WTC11 (cell line): ENCODE results near the gene ATP10D.

Source experiments
- ATF2 ChIP-seq: sonication (generic); formaldehyde crosslinking; IDR thresholded peaks from 2 replicates; pipeline ENCODE4 v1.8.1; 2022; ENCODE audit warnings: low read depth, missing genetic modification reagents, borderline replicate concordance
- CTCF ChIP-seq: fragments of 200-600 bp; IDR thresholded peaks from 2 replicates; pipeline ENCODE4 v1.8.0; 2022; ENCODE audit warnings: antibody characterized with exemption
- E2F5 ChIP-seq: sonication (generic); formaldehyde crosslinking; IDR thresholded peaks from 2 replicates; pipeline ENCODE4 v1.8.1; 2022; ENCODE audit warnings: mild to moderate bottlenecking, moderate library complexity, missing genetic modification reagents
- ELF4 ChIP-seq: sonication (generic); formaldehyde crosslinking; IDR thresholded peaks from 2 replicates; pipeline ENCODE4 v1.8.1; 2022; ENCODE audit warnings: low read depth, mild to moderate bottlenecking, moderate library complexity, missing genetic modification reagents
- FOXP1 ChIP-seq: sonication (generic); formaldehyde crosslinking; IDR thresholded peaks from 2 replicates; pipeline ENCODE4 v1.8.0; 2022; ENCODE audit warnings: missing genetic modification reagents, mild to moderate bottlenecking, moderate library complexity, borderline replicate concordance
- FOXP4 ChIP-seq: sonication (generic); formaldehyde crosslinking; IDR thresholded peaks from 2 replicates; pipeline ENCODE4 v1.8.0; 2022; ENCODE audit warnings: mild to moderate bottlenecking, missing genetic modification reagents
- MLX ChIP-seq: sonication (generic); formaldehyde crosslinking; IDR thresholded peaks from 2 replicates; pipeline ENCODE4 v1.8.1; 2023; ENCODE audit warnings: mild to moderate bottlenecking, missing genetic modification reagents, moderate library complexity
- NFYB ChIP-seq: sonication (generic); formaldehyde crosslinking; conservative IDR thresholded peaks from 2 replicates; pipeline ENCODE4 v1.8.0; 2022; ENCODE audit warnings: low read depth, missing genetic modification reagents
- SP1 ChIP-seq: sonication (generic); formaldehyde crosslinking; conservative IDR thresholded peaks from 2 replicates; pipeline ENCODE4 v1.8.1; 2022; ENCODE audit warnings: missing genetic modification reagents
- STAT6 ChIP-seq: sonication (generic); formaldehyde crosslinking; conservative IDR thresholded peaks from 2 replicates; pipeline ENCODE4 v1.8.1; 2023; ENCODE audit warnings: mild to moderate bottlenecking, low read depth, missing genetic modification reagents, moderate library complexity
- TEAD1 ChIP-seq: sonication (generic); formaldehyde crosslinking; IDR thresholded peaks from 2 replicates; pipeline ENCODE4 v1.8.0; 2022; ENCODE audit warnings: mild to moderate bottlenecking, missing genetic modification reagents
- ZNF281 ChIP-seq: sonication (generic); formaldehyde crosslinking; IDR thresholded peaks from 2 replicates; pipeline ENCODE4 v1.8.0; 2023; ENCODE audit warnings: mild to moderate bottlenecking, missing genetic modification reagents
- ZNF416 ChIP-seq: fragments of 250-450 bp; sonication (Bioruptor Pico); IDR thresholded peaks from 2 replicates; pipeline ENCODE4 v1.9.0; 2021; ENCODE audit warnings: mild to moderate bottlenecking, inconsistent platforms
- ZNF512 ChIP-seq: sonication (generic); formaldehyde crosslinking; IDR thresholded peaks from 2 replicates; pipeline ENCODE4 v1.8.1; 2022; ENCODE audit warnings: missing genetic modification reagents, borderline replicate concordance

GRCh38 chr4:47510506-47511143 is 25.6 kb downstream of the ATP10D start:
- no peak for TF ChIP-seq STAT6 (CRISPR knock-in tag)
- TF ChIP-seq MLX (CRISPR knock-in tag), result no peak
- no peak for TF ChIP-seq FOXP4 (CRISPR knock-in tag)
- no peak for TF ChIP-seq CTCF
- TF ChIP-seq SP1 (CRISPR knock-in tag), result no peak
- no peak for TF ChIP-seq ZNF281 (CRISPR knock-in tag)
- TF ChIP-seq FOXP1 (CRISPR knock-in tag), result no peak
- no peak for TF ChIP-seq TEAD1 (CRISPR knock-in tag)
- TF ChIP-seq NFYB (CRISPR knock-in tag), result no peak
- TF ChIP-seq E2F5 (CRISPR knock-in tag), result no peak
- no peak for TF ChIP-seq ATF2
- no peak for TF ChIP-seq ZNF512 (CRISPR knock-in tag)
- TF ChIP-seq ZNF416 (CRISPR knock-in tag), result no peak
- TF ChIP-seq ELF4, result no peak
